Right renal cortex interstitium (tissue), 3 donors: ENCODE data around the gene TP53TG3F. TPM values are rescaled to one million over a fixed set of nuclear protein-coding genes. Genes with fewer than 3 reads are reported as not detected.
"Not testable (repeated sequence)": the region's sequence is repeated elsewhere in the genome, so short reads cannot be mapped to it uniquely, and the experiment has no call there.

Source experiments
- DNase-seq, 3 donors: peaks; one replicate each; pipeline ENCODE4 v3.0.0-alpha.2; 2013; ENCODE audit warnings: low read depth in 3 of 3, low spot score in 2 of 3
- polyA plus RNA-seq, 3 donors: library from polyadenylated mRNA; unstranded; fragments of 120-200 nt; gene quantifications; one replicate each; pipeline ENCODE4 v1.2.1, GENCODE V29; 2013; ENCODE audit not compliant: insufficient read length in 3 of 3

TP53TG3F gene, protein sequence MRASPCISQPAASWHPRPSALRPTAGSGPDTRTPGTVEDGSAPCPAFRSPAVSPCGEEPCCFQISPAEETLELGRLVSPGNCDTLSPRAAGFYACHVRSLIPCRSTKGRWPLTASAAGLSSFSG
- not detected for polyA plus RNA-seq

DNA sequence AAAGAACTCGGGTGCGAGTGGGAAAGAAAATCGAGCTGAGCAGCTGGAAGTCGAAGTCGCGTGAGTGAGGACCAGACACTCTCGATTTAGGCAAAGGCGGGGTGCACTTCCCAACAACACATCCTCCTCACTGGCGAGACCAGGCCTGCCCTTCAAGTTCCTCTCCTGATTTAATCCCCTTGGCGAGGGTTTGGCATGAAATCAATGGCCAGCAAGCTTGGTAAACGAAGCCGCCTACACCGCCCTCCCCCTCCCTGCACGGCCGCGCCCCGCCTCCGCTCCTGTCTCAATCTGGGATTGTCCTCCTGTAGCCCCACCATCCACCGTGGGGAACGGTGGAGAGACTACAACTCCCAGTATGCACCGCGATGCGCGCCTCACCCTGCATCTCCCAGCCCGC, at the start of gene TP53TG3F:
TSS of gene TP53TG3F (plus strand) at position 301 of the 400 bp plus-strand sequence. CDS start at position 369, 68 bp downstream.
- DNase-seq: not testable (repeated sequence)

DNA sequence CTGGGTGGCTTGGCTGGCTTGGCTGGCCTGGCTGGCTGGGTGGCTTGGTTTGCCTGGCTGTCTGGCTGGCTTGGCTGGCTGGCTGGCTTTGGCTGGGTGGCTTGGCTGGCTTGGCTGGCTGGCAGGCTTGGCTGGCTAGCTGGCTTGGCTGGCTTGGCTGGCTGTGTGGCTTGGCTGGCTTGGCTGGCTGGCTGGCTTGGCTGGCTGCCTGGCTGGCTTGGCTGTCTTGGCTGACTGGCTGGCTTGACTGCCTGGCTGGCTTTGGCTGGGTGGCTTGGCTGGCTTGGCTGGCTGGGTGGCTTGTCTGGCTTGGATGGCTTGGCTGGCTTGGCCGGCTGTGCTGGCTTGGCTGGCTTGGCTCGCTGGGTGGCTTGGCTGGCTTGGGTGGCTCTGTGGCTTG, 32.2 kb downstream of the TP53TG3F start:
- DNase-seq: not testable (repeated sequence)

DNA sequence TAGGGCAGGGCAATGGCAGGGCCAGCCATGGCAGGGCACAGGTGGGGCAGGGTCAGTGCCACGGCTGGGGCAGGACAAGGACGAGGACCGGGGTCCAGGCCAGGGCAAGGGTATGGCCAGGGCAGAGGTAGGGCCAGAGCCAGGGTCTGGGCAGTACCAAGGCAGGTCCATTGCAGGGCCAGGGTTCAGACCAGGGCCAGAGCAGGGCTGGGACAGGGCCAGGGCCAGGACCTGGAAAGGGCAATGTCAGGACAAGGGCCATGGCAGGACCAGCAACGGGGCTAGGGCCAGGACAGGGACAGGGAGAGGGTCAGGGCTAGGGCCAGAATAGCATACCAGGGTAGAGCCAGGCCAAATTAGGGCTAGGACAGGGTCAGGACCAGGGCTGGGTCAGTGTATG, 47.8 kb downstream of the TP53TG3F start:
- not testable (repeated sequence) for DNase-seq

DNA sequence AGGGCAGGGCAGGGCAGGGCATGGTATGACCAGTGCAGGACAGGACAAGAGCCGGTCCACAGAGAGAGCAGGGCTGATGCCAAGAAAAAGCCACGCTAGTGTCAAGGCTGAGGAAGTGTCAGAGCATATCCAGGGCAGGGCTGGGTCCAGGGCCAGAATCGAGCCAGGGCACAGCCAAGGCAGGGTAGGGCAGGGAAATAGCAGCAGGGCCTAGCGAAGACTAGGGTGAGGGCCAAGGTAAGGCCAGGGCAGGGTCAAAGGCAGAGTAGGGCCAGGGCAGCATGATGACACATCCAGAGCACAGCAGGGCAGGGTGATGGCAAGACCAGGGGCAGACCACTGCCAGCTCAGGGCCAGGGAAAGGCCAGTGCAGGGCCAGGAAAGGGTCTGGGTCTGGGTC, 49.7 kb downstream of the TP53TG3F start:
- DNase-seq: not testable (repeated sequence)

DNA sequence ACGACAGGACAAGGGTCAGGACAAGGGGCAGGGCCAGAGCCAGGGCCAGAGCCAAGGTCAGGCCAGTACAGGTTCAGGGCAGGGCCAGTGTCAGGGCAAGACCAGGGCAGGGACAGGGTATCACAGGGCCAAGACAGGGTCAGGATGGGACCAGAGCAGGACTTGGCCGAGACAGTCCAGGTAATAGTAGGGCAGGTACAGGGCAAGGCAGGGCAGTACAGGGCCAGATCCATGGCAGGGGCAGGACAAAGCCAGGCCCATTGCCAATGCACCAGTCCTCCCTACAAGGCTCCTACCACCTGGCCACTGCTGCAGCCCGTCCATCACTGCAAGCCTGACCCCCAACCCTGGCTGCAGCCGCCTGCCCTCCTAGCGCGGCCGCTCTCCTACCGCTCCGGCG, 50.5 kb downstream of the TP53TG3F start:
- DNase-seq: not testable (repeated sequence)

Other genes with a start within 250 kb of the TP53TG3F start
- under 1 TPM in 1 of 3 donors, not detected in 2; 0.18 TPM for gene TP53TG3E, start 155.3 kb upstream of the TP53TG3F start, polyA plus RNA-seq
- gene TP53TG3B, start 98.8 kb upstream of the TP53TG3F start, polyA plus RNA-seq: not detected